ENCODE data around the gene SETD1B. TPM values are rescaled to one million over a fixed set of nuclear protein-coding genes. Genes with fewer than 3 reads are reported as not detected.
"Not testable (repeated sequence)": the region's sequence is repeated elsewhere in the genome, so short reads cannot be mapped to it uniquely, and the experiment has no call there.

SETD1B gene
- total RNA-seq, 4 donors from 2014 or later, result 13.1 to 23.1 (median 19.5) TPM

GRCh38 chr12:121872546-121873215 is 68.9 kb downstream of the SETD1B start:
- TF ChIP-seq EP300 (IDR thresholded peaks at IDR 0.05) (no peak), CTCF (IDR thresholded peaks at IDR 0.05) (no peak), POLR2A (IDR thresholded peaks at IDR 0.05) (no peak), POLR2AphosphoS5 (IDR thresholded peaks at IDR 0.05) (no peak)

GRCh38 chr12:121873216-121873569 is 69.4 kb downstream of the SETD1B start:
- H3K4me3 ChIP-seq, result no peak overlapping the region
- no peaks in the 10 kb centered on the region for H3K36me3 ChIP-seq
- WGBS, result 95% methylated on average over 5 of the region's 6 CpGs

More at GRCh38 chr12:121872546-121873215, 68.9 kb downstream of the SETD1B start:
- Histone ChIP-seq H3K36me3 (no peaks in the 10 kb centered on the region), H3K4me1 (no peaks in the 10 kb centered on the region), H3K9me3 (no peaks in the 10 kb centered on the region), H3K27ac (no peak overlapping the region), H3K27me3 (no peaks in the 10 kb centered on the region), H3K4me3 (no peak overlapping the region)
- WGBS, result 42% methylated on average over 5 of the region's 5 CpGs
- DNase-seq (ENCODE audit: low spot score in 2 of 2), result no peak

GRCh38 chr12:121874071-121874470 is 70.3 kb downstream of the SETD1B start:
- WGBS, result 85% methylated on average over 6 of the region's 6 CpGs
- Histone ChIP-seq H3K27me3 (no peaks in the 10 kb centered on the region), H3K4me1 (no peaks in the 10 kb centered on the region), H3K27ac (no peak overlapping the region), H3K4me3 (no peak overlapping the region), H3K36me3 (no peaks in the 10 kb centered on the region), H3K9me3 (no peaks in the 10 kb centered on the region)
- no peak for TF ChIP-seq POLR2AphosphoS5 (IDR thresholded peaks at IDR 0.05)
- no peak for DNase-seq (ENCODE audit: low spot score in 2 of 2)

More at GRCh38 chr12:121873216-121873569, 69.4 kb downstream of the SETD1B start:
- Histone ChIP-seq H3K27ac (no peak overlapping the region), H3K27me3 (no peaks in the 10 kb centered on the region), H3K9me3 (no peaks in the 10 kb centered on the region), H3K4me1 (no peaks in the 10 kb centered on the region)
- TF ChIP-seq POLR2A (IDR thresholded peaks at IDR 0.05), result no peak
- no peak for TF ChIP-seq EP300 (IDR thresholded peaks at IDR 0.05)
- TF ChIP-seq CTCF (IDR thresholded peaks at IDR 0.05), result no peak
- no peak for TF ChIP-seq POLR2AphosphoS5 (IDR thresholded peaks at IDR 0.05)
- DNase-seq (ENCODE audit: low spot score in 2 of 2), result no peak

- no peak for DNase-seq (ENCODE audit: low spot score in 2 of 2)
- H3K27me3 ChIP-seq, result no peaks in the 10 kb centered on the region
- H3K4me1 ChIP-seq, result no peaks in the 10 kb centered on the region
- H3K9me3 ChIP-seq, result no peaks in the 10 kb centered on the region
- WGBS, result 94% methylated on average over 6 of the region's 6 CpGs
- H3K27ac ChIP-seq, result no peak overlapping the region
- no peaks in the 10 kb centered on the region for H3K36me3 ChIP-seq
- TF ChIP-seq POLR2A (IDR thresholded peaks at IDR 0.05), result no peak
- H3K4me3 ChIP-seq, result no peak overlapping the region
Observed at GRCh38 chr12:121875582-121875981, 71.8 kb downstream of the SETD1B start.

GRCh38 chr12:121876080-121876447 is 72.3 kb downstream of the SETD1B start:
- H3K9me3 ChIP-seq; H3K4me1 ChIP-seq; H3K36me3 ChIP-seq; H3K4me3 ChIP-seq; DNase-seq (ENCODE audit: low spot score in 2 of 2); H3K27ac ChIP-seq; H3K27me3 ChIP-seq: not testable (repeated sequence)
- WGBS, result 94% methylated on average over 8 of the region's 8 CpGs

Other genes with a start within 250 kb of the SETD1B start
- gene KDM2B, start 223.0 kb upstream of the SETD1B start, total RNA-seq, result 10 to 100 TPM; 47.8 to 53.7 (median 50.4) TPM
- 10 to 100 TPM; 56.5 to 81.4 (median 71.4) TPM for gene ORAI1, start 177.5 kb upstream of the SETD1B start, total RNA-seq
- gene MORN3, start 134.4 kb upstream of the SETD1B start, total RNA-seq, result 1 to 10 TPM; 1.5 to 4.5 (median 2.6) TPM
- 10 to 100 TPM in 1 of 4 donors, 1 to 10 TPM in 3; 7.1 to 13.8 (median 8.8) TPM for gene TMEM120B, start 91.3 kb upstream of the SETD1B start, total RNA-seq
- 10 to 100 TPM in 3 of 4 donors, 1 to 10 TPM in 1; 6.6 to 20.4 (median 17.5) TPM for gene RHOF, start 10.3 kb upstream of the SETD1B start, total RNA-seq
- 1 to 10 TPM in 1 of 4 donors, not detected in 3; 1.4 TPM for gene HPD, start 54.9 kb downstream of the SETD1B start, total RNA-seq
- gene PSMD9, start 84.8 kb downstream of the SETD1B start, total RNA-seq, result 100 to 1,000 TPM in 1 of 4 donors, 10 to 100 TPM in 3; 44.7 to 102 (median 68.4) TPM
- 1 to 10 TPM; 2.3 to 4.4 (median 2.6) TPM for gene CFAP251, start 114.6 kb downstream of the SETD1B start, total RNA-seq
- gene BCL7A, start 217.9 kb downstream of the SETD1B start, total RNA-seq, result 10 to 100 TPM; 15.9 to 30.9 (median 22.7) TPM

Measured in suprapubic skin (tissue), 4 donors.